Tibial nerve (tissue), 4 donors: ENCODE measurements around the gene OTOA.
"Not testable (repeated sequence)": the region's sequence is repeated elsewhere in the genome, so short reads cannot be mapped to it uniquely, and the experiment has no call there.

Experiments
- EP300 ChIP-seq, 2 donors: sonication (generic); formaldehyde crosslinking; IDR thresholded peaks; one replicate each; pipeline ENCODE4 v1.6.1; 2017; ENCODE audit warnings: antibody characterized with exemption in 2 of 2, mild to moderate bottlenecking in 1 of 2
- POLR2A ChIP-seq, 2 donors: fragments of 450-650 bp; IDR thresholded peaks; one replicate each; pipeline ENCODE4 v1.6.1; 2017; ENCODE audit warnings: antibody characterized with exemption in 2 of 2, mild to moderate bottlenecking in 2 of 2, moderate library complexity in 2 of 2
- TF ChIP-seq, protein P1 (sequence below), 5 experiments: fragments of 200-600 bp in 3 of 5; fragments of 450-650 bp in 2 of 5; sonication (generic) in 3 of 5; IDR thresholded peaks; one replicate each; pipeline ENCODE4 v1.5.1; 2016 to 2019; ENCODE audit warnings: antibody characterized with exemption in 5 of 5, mild to moderate bottlenecking in 3 of 5, moderate library complexity in 2 of 5

DNA sequence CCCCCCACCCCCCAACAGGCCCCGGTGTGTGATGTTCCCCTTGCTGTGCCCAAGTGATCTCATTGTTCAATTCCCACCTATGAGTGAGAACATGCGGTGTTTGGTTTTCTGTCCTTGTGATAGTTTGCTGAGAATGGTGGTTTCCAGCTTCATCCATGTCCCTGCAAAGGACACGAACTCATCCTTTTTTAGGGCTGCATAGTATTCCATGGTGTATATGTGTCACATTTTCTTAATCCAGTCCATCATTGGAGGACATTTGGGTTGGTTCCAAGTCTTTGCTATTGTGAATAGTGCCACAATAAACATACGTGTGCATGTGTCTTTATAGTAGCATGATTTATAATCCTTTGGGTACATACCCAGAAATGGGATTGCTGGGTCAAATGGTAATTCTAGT, 27.2 kb downstream of the OTOA start:
- TF ChIP-seq, protein P1, sequence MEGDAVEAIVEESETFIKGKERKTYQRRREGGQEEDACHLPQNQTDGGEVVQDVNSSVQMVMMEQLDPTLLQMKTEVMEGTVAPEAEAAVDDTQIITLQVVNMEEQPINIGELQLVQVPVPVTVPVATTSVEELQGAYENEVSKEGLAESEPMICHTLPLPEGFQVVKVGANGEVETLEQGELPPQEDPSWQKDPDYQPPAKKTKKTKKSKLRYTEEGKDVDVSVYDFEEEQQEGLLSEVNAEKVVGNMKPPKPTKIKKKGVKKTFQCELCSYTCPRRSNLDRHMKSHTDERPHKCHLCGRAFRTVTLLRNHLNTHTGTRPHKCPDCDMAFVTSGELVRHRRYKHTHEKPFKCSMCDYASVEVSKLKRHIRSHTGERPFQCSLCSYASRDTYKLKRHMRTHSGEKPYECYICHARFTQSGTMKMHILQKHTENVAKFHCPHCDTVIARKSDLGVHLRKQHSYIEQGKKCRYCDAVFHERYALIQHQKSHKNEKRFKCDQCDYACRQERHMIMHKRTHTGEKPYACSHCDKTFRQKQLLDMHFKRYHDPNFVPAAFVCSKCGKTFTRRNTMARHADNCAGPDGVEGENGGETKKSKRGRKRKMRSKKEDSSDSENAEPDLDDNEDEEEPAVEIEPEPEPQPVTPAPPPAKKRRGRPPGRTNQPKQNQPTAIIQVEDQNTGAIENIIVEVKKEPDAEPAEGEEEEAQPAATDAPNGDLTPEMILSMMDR (IDR thresholded peaks at IDR 0.05) = not testable (repeated sequence)
- not testable (repeated sequence) for TF ChIP-seq POLR2A, EP300 (IDR thresholded peaks at IDR 0.05)
